ENCODE measurements around the gene PPM1D.

The PPM1D gene

GRCh38 chr17:60640503-60640902, 40.5 kb downstream of the PPM1D start:
- DNase-seq (ENCODE audit: low read depth): peak; percentile 27
- no peak overlapping the region for H3K4me3 ChIP-seq (ENCODE audit: low read length)
- TF ChIP-seq, protein P1, sequence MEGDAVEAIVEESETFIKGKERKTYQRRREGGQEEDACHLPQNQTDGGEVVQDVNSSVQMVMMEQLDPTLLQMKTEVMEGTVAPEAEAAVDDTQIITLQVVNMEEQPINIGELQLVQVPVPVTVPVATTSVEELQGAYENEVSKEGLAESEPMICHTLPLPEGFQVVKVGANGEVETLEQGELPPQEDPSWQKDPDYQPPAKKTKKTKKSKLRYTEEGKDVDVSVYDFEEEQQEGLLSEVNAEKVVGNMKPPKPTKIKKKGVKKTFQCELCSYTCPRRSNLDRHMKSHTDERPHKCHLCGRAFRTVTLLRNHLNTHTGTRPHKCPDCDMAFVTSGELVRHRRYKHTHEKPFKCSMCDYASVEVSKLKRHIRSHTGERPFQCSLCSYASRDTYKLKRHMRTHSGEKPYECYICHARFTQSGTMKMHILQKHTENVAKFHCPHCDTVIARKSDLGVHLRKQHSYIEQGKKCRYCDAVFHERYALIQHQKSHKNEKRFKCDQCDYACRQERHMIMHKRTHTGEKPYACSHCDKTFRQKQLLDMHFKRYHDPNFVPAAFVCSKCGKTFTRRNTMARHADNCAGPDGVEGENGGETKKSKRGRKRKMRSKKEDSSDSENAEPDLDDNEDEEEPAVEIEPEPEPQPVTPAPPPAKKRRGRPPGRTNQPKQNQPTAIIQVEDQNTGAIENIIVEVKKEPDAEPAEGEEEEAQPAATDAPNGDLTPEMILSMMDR (IDR thresholded peaks at IDR 0.05; ENCODE audit: insufficient read depth, low read depth, low read length, missing control alignments): peak; percentile 42

- TF ChIP-seq, protein P1 (IDR thresholded peaks at IDR 0.05; ENCODE audit: insufficient read depth, low read depth, low read length, missing control alignments): no peak
- no peak for DNase-seq (ENCODE audit: low read depth)
Observed at GRCh38 chr17:60641126-60641525, 41.1 kb downstream of the PPM1D start.

GRCh38 chr17:60641810-60642220, 41.8 kb downstream of the PPM1D start:
- DNase-seq (ENCODE audit: low read depth): peak; percentile 86
- no peak overlapping the region for H3K4me3 ChIP-seq (ENCODE audit: low read length)
- TF ChIP-seq, protein P1 (IDR thresholded peaks at IDR 0.05; ENCODE audit: insufficient read depth, low read depth, low read length, missing control alignments): peak; percentile 59

More at GRCh38 chr17:60641126-60641525, 41.1 kb downstream of the PPM1D start:
- no peak overlapping the region for H3K4me3 ChIP-seq (ENCODE audit: low read length)

GRCh38 chr17:60645918-60646523, 46.0 kb downstream of the PPM1D start:
- no peak overlapping the region for H3K4me3 ChIP-seq (ENCODE audit: low read length)
- no peak for DNase-seq (ENCODE audit: low read depth)
- TF ChIP-seq, protein P1 (IDR thresholded peaks at IDR 0.05; ENCODE audit: insufficient read depth, low read depth, low read length, missing control alignments): no peak

- TF ChIP-seq, protein P1 (IDR thresholded peaks at IDR 0.05; ENCODE audit: insufficient read depth, low read depth, low read length, missing control alignments): no peak
- no peak for DNase-seq (ENCODE audit: low read depth)
- no peak overlapping the region for H3K4me3 ChIP-seq (ENCODE audit: low read length)
Observed at GRCh38 chr17:60646701-60647100, 46.7 kb downstream of the PPM1D start.

DNA sequence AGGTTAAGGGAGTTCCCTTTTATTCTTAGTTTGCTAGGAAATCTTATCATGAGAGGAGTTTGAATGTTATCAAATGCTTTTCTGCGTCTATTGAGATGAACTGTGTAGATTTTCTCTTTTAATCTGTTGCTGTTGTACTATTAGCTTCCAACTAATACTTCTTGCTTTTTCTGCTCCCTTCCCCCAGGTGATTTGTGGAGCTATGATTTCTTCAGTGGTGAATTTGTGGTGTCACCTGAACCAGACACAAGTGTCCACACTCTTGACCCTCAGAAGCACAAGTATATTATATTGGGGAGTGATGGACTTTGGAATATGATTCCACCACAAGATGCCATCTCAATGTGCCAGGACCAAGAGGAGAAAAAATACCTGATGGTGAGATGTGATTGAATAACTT, 47.7 kb downstream of the PPM1D start:
- TF ChIP-seq, protein P1 (IDR thresholded peaks at IDR 0.05; ENCODE audit: insufficient read depth, low read depth, low read length, missing control alignments): no peak
- H3K4me3 ChIP-seq (ENCODE audit: low read length): no peak overlapping the region
- DNase-seq (ENCODE audit: low read depth): no peak
